ENCODE measurements around the gene TBX6. TPM values are rescaled to one million over a fixed set of nuclear protein-coding genes. Genes with fewer than 3 reads are reported as not detected.

The TBX6 gene
- total and polyA plus RNA-seq, 10 of the 15 experiments (the other 5 are each of a cell fraction or from before 2014, with no cell fraction given) = 0.08 to 0.90 (median 0.31) TPM; not detected in 2

DNA sequence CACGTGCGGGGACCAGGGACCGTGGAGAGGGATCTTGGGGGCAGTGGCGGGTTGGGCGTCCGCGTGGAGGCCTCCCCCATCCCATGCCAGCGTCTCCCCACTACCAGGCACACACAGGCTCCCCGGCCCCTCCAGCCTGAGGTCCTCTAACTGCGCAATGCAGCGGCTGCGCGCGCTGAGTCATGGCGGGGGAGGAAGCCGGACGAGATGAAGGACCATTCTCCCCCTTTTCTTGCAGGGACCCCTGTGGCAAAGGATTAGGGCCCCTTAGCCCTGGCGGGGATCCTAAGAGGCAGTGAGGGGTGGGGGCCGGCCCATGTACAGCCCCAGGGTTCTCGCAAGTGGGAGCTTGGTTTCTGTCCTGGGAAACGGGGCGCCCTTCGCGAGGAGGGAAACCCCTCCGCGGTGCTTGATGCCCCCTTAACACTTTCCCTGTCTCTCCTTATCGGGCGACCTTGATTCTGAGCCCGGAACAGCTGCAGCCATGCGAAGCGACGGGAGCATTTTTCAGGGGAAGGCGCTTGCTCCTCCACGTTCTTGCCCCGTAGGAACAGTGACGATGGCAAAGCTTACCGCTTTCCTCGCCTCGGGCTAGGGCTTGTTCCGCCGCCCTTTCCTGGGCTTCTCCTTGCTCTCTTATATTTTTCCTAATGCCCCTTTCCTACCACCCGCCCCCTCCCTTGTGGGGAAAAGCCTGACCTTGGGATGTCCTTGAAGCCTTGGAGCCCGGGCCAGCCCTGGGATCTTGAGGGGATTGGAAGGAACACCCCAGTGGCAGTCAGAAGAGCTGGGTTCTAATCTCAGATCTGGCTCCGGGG, 25.6 kb downstream of the TBX6 start (continued):
- TF ChIP-seq, protein P1, sequence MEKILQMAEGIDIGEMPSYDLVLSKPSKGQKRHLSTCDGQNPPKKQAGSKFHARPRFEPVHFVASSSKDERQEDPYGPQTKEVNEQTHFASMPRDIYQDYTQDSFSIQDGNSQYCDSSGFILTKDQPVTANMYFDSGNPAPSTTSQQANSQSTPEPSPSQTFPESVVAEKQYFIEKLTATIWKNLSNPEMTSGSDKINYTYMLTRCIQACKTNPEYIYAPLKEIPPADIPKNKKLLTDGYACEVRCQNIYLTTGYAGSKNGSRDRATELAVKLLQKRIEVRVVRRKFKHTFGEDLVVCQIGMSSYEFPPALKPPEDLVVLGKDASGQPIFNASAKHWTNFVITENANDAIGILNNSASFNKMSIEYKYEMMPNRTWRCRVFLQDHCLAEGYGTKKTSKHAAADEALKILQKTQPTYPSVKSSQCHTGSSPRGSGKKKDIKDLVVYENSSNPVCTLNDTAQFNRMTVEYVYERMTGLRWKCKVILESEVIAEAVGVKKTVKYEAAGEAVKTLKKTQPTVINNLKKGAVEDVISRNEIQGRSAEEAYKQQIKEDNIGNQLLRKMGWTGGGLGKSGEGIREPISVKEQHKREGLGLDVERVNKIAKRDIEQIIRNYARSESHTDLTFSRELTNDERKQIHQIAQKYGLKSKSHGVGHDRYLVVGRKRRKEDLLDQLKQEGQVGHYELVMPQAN (conservative IDR thresholded peaks at IDR 0.05) = peak; percentile 61; the same call in 1 of the 2 replicates
- TF ChIP-seq STAT1 (conservative IDR thresholded peaks at IDR 0.05) (no peak), ZBED1 (IDR thresholded peaks at IDR 0.05; ENCODE audit: borderline replicate concordance) (no peak), IKZF2 (IDR thresholded peaks at IDR 0.05) (no peak), HDAC6 (IDR thresholded peaks at IDR 0.05; ENCODE audit: unreplicated experiment) (peak; percentile 18), IRF3 (IDR thresholded peaks at IDR 0.05) (no peak), SMARCA5 (IDR thresholded peaks at IDR 0.05) (peak; percentile 73), SIN3A (IDR thresholded peaks at IDR 0.05; ENCODE audit: low read depth, low read length) (no peak), HSF1 (IDR thresholded peaks at IDR 0.05; ENCODE audit: low read depth, low read length) (no peak), BACH1 (IDR thresholded peaks at IDR 0.05; ENCODE audit: borderline replicate concordance) (peak; percentile 80), BCL11A (IDR thresholded peaks at IDR 0.05; ENCODE audit: low read depth, low read length) (no peak), TCF3 (IDR thresholded peaks at IDR 0.05; ENCODE audit: borderline replicate concordance, insufficient read depth, low read depth, low read length) (no peak), ETV6 (conservative IDR thresholded peaks at IDR 0.05 in 1 of 2, IDR thresholded peaks at IDR 0.05 in 1 of 2; ENCODE audit: borderline replicate concordance in 1 of 2, low read depth in 1 of 2) (no peak), GATAD2B (conservative IDR thresholded peaks at IDR 0.05; ENCODE audit: low read depth) (peak; percentile 32; the same call in 1 of the 2 replicates), EZH2 (IDR thresholded peaks at IDR 0.05; ENCODE audit: borderline replicate concordance, control insufficient read depth, low read depth, low read length) (no peak), STAT3 (IDR thresholded peaks at IDR 0.05; ENCODE audit: low read depth, low read length) (no peak), SMAD5 (IDR thresholded peaks at IDR 0.05; ENCODE audit: low read depth) (no peak), BHLHE40 (IDR thresholded peaks at IDR 0.05; ENCODE audit: borderline replicate concordance in 1 of 2, low read depth in 2 of 2, low read length in 1 of 2) (no peak; a peak in 1 of 4 replicates), NR2C1 (IDR thresholded peaks at IDR 0.05) (no peak), BMI1 (IDR thresholded peaks at IDR 0.05; ENCODE audit: borderline replicate concordance) (no peak)
- TF ChIP-seq, protein P2, sequence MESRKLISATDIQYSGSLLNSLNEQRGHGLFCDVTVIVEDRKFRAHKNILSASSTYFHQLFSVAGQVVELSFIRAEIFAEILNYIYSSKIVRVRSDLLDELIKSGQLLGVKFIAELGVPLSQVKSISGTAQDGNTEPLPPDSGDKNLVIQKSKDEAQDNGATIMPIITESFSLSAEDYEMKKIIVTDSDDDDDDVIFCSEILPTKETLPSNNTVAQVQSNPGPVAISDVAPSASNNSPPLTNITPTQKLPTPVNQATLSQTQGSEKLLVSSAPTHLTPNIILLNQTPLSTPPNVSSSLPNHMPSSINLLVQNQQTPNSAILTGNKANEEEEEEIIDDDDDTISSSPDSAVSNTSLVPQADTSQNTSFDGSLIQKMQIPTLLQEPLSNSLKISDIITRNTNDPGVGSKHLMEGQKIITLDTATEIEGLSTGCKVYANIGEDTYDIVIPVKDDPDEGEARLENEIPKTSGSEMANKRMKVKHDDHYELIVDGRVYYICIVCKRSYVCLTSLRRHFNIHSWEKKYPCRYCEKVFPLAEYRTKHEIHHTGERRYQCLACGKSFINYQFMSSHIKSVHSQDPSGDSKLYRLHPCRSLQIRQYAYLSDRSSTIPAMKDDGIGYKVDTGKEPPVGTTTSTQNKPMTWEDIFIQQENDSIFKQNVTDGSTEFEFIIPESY (IDR thresholded peaks at IDR 0.05) = no peak

Data from GM12878 (cell line).